Type B pancreatic cell (in vitro differentiated cells): ENCODE results near the gene ALCAM. TPM values are rescaled to one million over a fixed set of nuclear protein-coding genes. Genes with fewer than 3 reads are reported as not detected.

Source experiments
- DNase-seq: peaks from one replicate; pipeline ENCODE4 v3.0.0; 2021; ENCODE audit warnings: mixed read lengths; ENCODE audit not compliant: unreplicated experiment; ENCODE audit errors: extremely low spot score
- H3K27ac Mint-ChIP-seq: 2 replicates; pipeline ENCODE4 v1.8.0; 2021; ENCODE audit warnings: mild to moderate bottlenecking, mixed read lengths
- H3K27me3 Mint-ChIP-seq: 2 replicates; pipeline ENCODE4 v1.8.0; 2021; ENCODE audit warnings: mixed read lengths
- H3K36me3 Mint-ChIP-seq: 2 replicates; pipeline ENCODE4 v1.8.0; 2021; ENCODE audit warnings: mixed read lengths
- H3K4me1 Mint-ChIP-seq: one replicate; pipeline ENCODE4 v1.8.0; 2021; ENCODE audit warnings: mixed read lengths; ENCODE audit not compliant: unreplicated experiment
- H3K4me3 Mint-ChIP-seq: 2 replicates; pipeline ENCODE4 v1.8.0; 2021; ENCODE audit warnings: mild to moderate bottlenecking, mixed read lengths
- H3K9me3 Mint-ChIP-seq: 2 replicates; pipeline ENCODE4 v1.8.0; 2021; ENCODE audit warnings: mixed read lengths
- CTCF ChIP-seq: fragments of 200-600 bp; sonication (generic); conservative IDR thresholded peaks from 2 replicates; pipeline ENCODE4 v1.5.0; 2021; ENCODE audit warnings: antibody characterized with exemption, mild to moderate bottlenecking
- total RNA-seq: library from RNA; stranded (reverse); gene quantifications from 2 replicates; pipeline ENCODE4 v1.2.1, GENCODE V29; 2021; ENCODE audit warnings: low replicate concordance

The ALCAM gene
- total RNA-seq, 1 donor from 2014 or later = 101 TPM

GRCh38 chr3:105364128-105364527, 2.6 kb upstream of the ALCAM start:
- Mint-ChIP-seq H3K27ac (no peak overlapping the region), H3K27me3 (peaks cover 11% of the 10 kb centered on the region), H3K4me3 (no peak overlapping the region), H3K36me3 (peaks cover 5% of the 10 kb centered on the region), H3K4me1 (peaks cover 16% of the 10 kb centered on the region), H3K9me3 (peaks cover 7% of the 10 kb centered on the region)
- no peak for DNase-seq
- no peak for TF ChIP-seq CTCF

GRCh38 chr3:105365081-105365390, 1.7 kb upstream of the ALCAM start:
- Mint-ChIP-seq H3K4me3 (peak overlapping the region; percentile 98), H3K27me3 (peaks cover 11% of the 10 kb centered on the region), H3K9me3 (peaks cover 7% of the 10 kb centered on the region), H3K27ac (peak overlapping the region; percentile 92), H3K36me3 (peaks cover 5% of the 10 kb centered on the region), H3K4me1 (peaks cover 19% of the 10 kb centered on the region)
- no peak for TF ChIP-seq CTCF
- DNase-seq = no peak

GRCh38 chr3:105365391-105366325, 1.1 kb upstream of the ALCAM start:
- H3K9me3 Mint-ChIP-seq = peaks cover 7% of the 10 kb centered on the region
- H3K27me3 Mint-ChIP-seq = peaks cover 11% of the 10 kb centered on the region
- H3K36me3 Mint-ChIP-seq = peaks cover 5% of the 10 kb centered on the region
- TF ChIP-seq CTCF = no peak
- peaks cover 19% of the 10 kb centered on the region for H3K4me1 Mint-ChIP-seq
- peak overlapping the region; percentile 92 for H3K27ac Mint-ChIP-seq
- peak overlapping the region; percentile 98 for H3K4me3 Mint-ChIP-seq
- DNase-seq = no peak

GRCh38 chr3:105367063-105367405, 325 bp downstream of the ALCAM start:
- peaks cover 5% of the 10 kb centered on the region for H3K36me3 Mint-ChIP-seq
- peaks cover 11% of the 10 kb centered on the region for H3K27me3 Mint-ChIP-seq
- peak overlapping the region; percentile 98 for H3K4me3 Mint-ChIP-seq
- peaks cover 24% of the 10 kb centered on the region for H3K4me1 Mint-ChIP-seq
- H3K27ac Mint-ChIP-seq = peak overlapping the region; percentile 92
- TF ChIP-seq CTCF = no peak
- peak; percentile 71 for DNase-seq
- peaks cover 7% of the 10 kb centered on the region for H3K9me3 Mint-ChIP-seq

GRCh38 chr3:105367406-105368213, 901 bp downstream of the ALCAM start:
- Mint-ChIP-seq H3K4me3 (peak overlapping the region; percentile 98), H3K36me3 (peaks cover 5% of the 10 kb centered on the region), H3K27me3 (peaks cover 11% of the 10 kb centered on the region), H3K9me3 (peaks cover 7% of the 10 kb centered on the region), H3K4me1 (peaks cover 29% of the 10 kb centered on the region), H3K27ac (peak overlapping the region; percentile 100)
- no peak for TF ChIP-seq CTCF
- DNase-seq = peak; percentile 69
